ENCODE results near the gene TANC1.

TANC1 gene

GRCh38 chr2:159188449-159188848 is 220.0 kb downstream of the TANC1 start:
- H3K4me3 Mint-ChIP-seq: no peak overlapping the region
- H3K27me3 Mint-ChIP-seq: no peaks in the 10 kb centered on the region
- no peak overlapping the region for H3K27ac Mint-ChIP-seq
- no peaks in the 10 kb centered on the region for H3K36me3 Mint-ChIP-seq (ENCODE audit: low read depth)
- H3K4me1 Mint-ChIP-seq (ENCODE audit: low read depth): peaks cover 14% of the 10 kb centered on the region
- no peaks in the 10 kb centered on the region for H3K9me3 Mint-ChIP-seq
- no peak for DNase-seq

- no peak overlapping the region for H3K4me3 Mint-ChIP-seq
- H3K9me3 Mint-ChIP-seq: no peaks in the 10 kb centered on the region
- H3K27ac Mint-ChIP-seq: no peak overlapping the region
- no peak for DNase-seq
- H3K4me1 Mint-ChIP-seq (ENCODE audit: low read depth): no peaks in the 10 kb centered on the region
- H3K27me3 Mint-ChIP-seq: no peaks in the 10 kb centered on the region
- H3K36me3 Mint-ChIP-seq (ENCODE audit: low read depth): no peaks in the 10 kb centered on the region
These were observed 224.0 kb downstream of the TANC1 start for GRCh38 chr2:159192371-159192918.

GRCh38 chr2:159193791-159194190 is 225.4 kb downstream of the TANC1 start:
- Mint-ChIP-seq H3K27ac (no peak overlapping the region), H3K4me3 (no peak overlapping the region), H3K36me3 (ENCODE audit: low read depth) (no peaks in the 10 kb centered on the region), H3K9me3 (no peaks in the 10 kb centered on the region), H3K4me1 (ENCODE audit: low read depth) (no peaks in the 10 kb centered on the region), H3K27me3 (no peaks in the 10 kb centered on the region)
- DNase-seq: no peak

DNA sequence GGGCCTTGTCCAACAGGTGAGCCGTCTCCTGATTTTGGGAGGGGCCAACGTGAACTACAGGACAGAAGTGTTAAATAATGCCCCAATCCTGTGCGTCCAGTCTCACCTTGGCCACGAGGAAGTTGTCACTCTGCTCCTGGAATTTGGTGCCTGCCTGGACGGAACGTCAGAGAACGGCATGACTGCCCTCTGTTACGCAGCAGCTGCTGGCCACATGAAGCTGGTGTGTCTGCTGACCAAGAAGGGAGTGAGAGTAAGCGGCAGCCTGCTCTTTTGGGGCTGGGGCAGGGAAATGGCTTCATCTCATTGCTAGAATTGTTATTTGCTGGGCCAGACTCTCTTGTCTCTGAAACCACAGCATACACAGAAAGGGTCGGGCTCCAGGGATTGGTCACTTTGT is 225.8 kb downstream of the TANC1 start:
- Mint-ChIP-seq H3K9me3 (no peaks in the 10 kb centered on the region), H3K4me1 (ENCODE audit: low read depth) (no peaks in the 10 kb centered on the region), H3K4me3 (no peak overlapping the region), H3K27me3 (no peaks in the 10 kb centered on the region), H3K27ac (no peak overlapping the region), H3K36me3 (ENCODE audit: low read depth) (no peaks in the 10 kb centered on the region)
- DNase-seq: no peak

GRCh38 chr2:159195697-159196096 is 227.3 kb downstream of the TANC1 start:
- DNase-seq: no peak
- Mint-ChIP-seq H3K36me3 (ENCODE audit: low read depth) (no peaks in the 10 kb centered on the region), H3K4me1 (ENCODE audit: low read depth) (peaks cover 2% of the 10 kb centered on the region), H3K27ac (no peak overlapping the region), H3K4me3 (no peak overlapping the region), H3K9me3 (no peaks in the 10 kb centered on the region), H3K27me3 (no peaks in the 10 kb centered on the region)

- Mint-ChIP-seq H3K27ac (no peak overlapping the region), H3K4me3 (no peak overlapping the region), H3K36me3 (ENCODE audit: low read depth) (no peaks in the 10 kb centered on the region), H3K27me3 (no peaks in the 10 kb centered on the region), H3K4me1 (ENCODE audit: low read depth) (peaks cover 9% of the 10 kb centered on the region), H3K9me3 (no peaks in the 10 kb centered on the region)
- no peak for DNase-seq
These were observed 228.0 kb downstream of the TANC1 start for GRCh38 chr2:159196393-159196925.

- no peaks in the 10 kb centered on the region for H3K36me3 Mint-ChIP-seq (ENCODE audit: low read depth)
- H3K4me3 Mint-ChIP-seq: no peak overlapping the region
- no peak for DNase-seq
- H3K27ac Mint-ChIP-seq: no peak overlapping the region
- H3K9me3 Mint-ChIP-seq: no peaks in the 10 kb centered on the region
- H3K27me3 Mint-ChIP-seq: no peaks in the 10 kb centered on the region
- H3K4me1 Mint-ChIP-seq (ENCODE audit: low read depth): peaks cover 18% of the 10 kb centered on the region
These were observed 230.8 kb downstream of the TANC1 start for GRCh38 chr2:159199236-159199635.

DNA sequence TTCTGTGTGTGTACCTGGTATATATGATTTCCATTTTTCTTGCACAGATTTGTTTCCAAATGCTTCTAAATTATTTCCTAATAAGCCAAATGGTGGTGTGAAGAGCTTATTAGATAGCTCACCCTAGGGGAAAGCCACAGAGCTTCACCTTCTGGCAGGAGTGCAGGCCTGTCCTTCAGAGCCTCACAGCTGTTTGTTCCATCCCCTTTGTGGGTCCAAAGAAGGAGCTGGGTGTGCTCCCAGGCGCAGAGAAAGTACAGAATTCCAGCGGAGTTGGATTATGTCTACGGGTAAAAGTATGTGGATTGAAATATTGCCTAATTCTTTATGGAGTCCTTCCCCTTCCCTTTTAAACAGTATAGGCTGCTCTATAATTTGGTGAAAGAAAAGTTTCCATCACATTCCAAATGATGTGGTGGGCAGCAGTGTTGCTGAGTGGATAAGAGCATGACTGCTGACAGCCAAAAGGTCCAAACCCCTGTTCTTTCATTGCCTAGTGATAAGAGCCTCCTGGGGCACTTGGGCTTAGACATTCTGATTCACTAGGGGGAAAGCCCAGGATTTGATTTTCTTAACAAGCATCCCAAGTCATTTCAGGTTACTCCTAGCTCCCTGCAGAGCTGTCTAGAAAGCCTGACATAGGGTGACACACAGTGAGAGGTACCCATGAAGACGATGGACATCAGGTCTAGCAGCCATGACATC is 231.5 kb downstream of the TANC1 start:
- no peak overlapping the region for H3K4me3 Mint-ChIP-seq
- H3K4me1 Mint-ChIP-seq (ENCODE audit: low read depth): peaks cover 18% of the 10 kb centered on the region
- no peaks in the 10 kb centered on the region for H3K9me3 Mint-ChIP-seq
- no peaks in the 10 kb centered on the region for H3K36me3 Mint-ChIP-seq (ENCODE audit: low read depth)
- no peaks in the 10 kb centered on the region for H3K27me3 Mint-ChIP-seq
- H3K27ac Mint-ChIP-seq: no peak overlapping the region
- no peak for DNase-seq

GRCh38 chr2:159200498-159200897 is 232.1 kb downstream of the TANC1 start:
- no peak for DNase-seq
- Mint-ChIP-seq H3K27ac (no peak overlapping the region), H3K27me3 (no peaks in the 10 kb centered on the region), H3K9me3 (no peaks in the 10 kb centered on the region), H3K4me3 (no peak overlapping the region), H3K36me3 (ENCODE audit: low read depth) (no peaks in the 10 kb centered on the region), H3K4me1 (ENCODE audit: low read depth) (peaks cover 18% of the 10 kb centered on the region)

DNA sequence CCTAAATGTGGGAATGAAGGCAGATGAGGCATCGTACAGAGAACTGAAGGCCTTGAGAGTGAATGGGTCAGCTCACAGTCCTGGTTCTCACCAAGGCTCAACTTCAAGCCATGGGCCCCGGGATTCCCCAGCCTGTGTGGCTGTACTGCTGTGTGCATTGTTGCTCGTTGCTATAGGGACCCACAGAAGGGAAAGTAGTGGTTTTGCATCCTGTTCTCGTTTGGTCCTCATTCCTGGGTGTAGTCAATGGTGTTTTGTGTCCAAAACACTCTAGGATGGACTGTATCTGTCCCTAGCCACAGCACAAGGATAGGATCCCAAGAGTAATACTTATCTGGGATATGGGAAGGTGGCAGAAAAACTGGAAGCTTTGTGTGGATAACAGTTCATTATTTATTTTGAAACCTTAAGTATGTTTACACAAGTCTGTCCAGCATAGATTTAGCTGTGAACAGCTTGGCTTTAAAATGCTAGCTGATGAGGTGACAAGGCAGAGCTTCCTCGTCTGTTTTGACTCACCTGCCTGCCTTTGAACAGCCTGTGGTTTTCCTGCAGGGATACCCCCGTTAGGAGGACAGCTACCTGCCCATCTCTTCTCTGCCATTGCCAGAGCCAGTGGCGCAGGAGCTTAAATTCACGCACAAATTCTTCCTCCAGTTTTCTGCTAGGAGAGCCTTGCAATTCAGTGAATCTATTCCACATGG is 233.1 kb downstream of the TANC1 start:
- no peak for DNase-seq
- H3K4me3 Mint-ChIP-seq: no peak overlapping the region

DNA sequence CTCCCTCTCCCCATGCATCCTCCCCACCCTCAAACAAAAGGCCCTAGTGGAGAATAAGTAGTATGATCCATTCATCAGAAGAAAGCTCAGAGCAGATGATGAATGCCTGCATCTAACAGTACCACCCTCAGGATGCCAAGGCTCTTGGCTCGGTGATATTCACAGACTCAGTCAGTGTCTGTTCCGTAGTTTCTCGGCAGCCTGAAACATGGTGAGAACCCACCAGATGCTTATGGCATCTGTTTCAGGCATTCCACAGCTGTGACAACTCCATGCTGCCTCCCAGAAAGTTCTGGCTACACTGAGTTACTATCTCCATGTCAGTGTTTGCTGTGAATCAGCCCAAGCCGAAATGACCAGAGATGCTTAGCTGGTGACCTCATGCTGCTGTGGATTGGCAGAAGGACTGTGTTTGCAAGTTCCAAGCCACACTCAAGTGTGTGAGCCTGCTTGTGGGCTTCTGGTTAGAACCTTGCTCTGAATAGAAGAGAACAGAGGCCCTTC is 234.2 kb downstream of the TANC1 start:
- Mint-ChIP-seq H3K9me3 (no peaks in the 10 kb centered on the region), H3K4me1 (ENCODE audit: low read depth) (peaks cover 19% of the 10 kb centered on the region), H3K27me3 (no peaks in the 10 kb centered on the region), H3K36me3 (ENCODE audit: low read depth) (no peaks in the 10 kb centered on the region), H3K4me3 (no peak overlapping the region), H3K27ac (no peak overlapping the region)
- no peak for DNase-seq

More for the DNA sequence above, 233.1 kb downstream of the TANC1 start:
- Mint-ChIP-seq H3K27me3 (no peaks in the 10 kb centered on the region), H3K36me3 (ENCODE audit: low read depth) (no peaks in the 10 kb centered on the region), H3K9me3 (no peaks in the 10 kb centered on the region), H3K27ac (no peak overlapping the region), H3K4me1 (ENCODE audit: low read depth) (peaks cover 18% of the 10 kb centered on the region)

DNA sequence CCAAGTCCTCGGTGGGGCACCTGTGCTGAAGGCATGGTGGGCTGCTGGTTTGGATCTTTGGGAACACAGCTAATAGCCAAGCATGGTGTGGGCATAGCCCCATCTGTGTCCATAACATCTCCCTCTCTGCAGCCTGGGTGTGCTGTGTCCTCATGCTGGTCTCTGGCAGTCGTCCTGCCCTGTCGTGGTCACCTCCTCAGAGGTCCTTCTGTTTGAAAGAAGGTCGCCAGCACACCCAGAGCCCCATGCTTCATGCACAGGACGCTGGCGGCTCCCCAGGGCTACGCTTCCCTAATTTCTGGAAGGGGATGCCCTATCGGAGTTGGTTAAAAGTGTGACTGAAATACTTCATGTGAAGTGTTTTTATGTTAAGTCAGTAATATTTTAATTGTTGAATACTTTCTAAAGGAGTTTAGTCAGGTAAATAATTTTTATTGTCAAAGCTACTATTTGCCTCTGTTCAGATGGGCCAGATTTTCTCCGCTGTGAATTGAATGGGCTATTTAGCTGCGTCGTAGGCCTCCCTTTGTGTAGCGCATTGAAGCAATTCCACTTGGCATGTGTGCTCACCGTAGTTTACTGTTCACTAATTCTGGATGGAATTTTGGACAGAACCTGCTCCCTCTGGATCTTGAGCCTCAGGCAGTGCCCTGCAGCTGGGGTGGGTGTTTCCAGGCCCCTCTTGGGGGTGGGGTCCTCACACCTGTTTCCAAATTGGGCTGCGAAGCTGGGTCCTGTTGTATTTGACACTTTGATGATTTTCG is 236.1 kb downstream of the TANC1 start:
- no peak overlapping the region for H3K4me3 Mint-ChIP-seq
- no peak overlapping the region for H3K27ac Mint-ChIP-seq
- H3K4me1 Mint-ChIP-seq (ENCODE audit: low read depth): peaks cover 33% of the 10 kb centered on the region
- DNase-seq: no peak
- H3K9me3 Mint-ChIP-seq: no peaks in the 10 kb centered on the region
- no peaks in the 10 kb centered on the region for H3K27me3 Mint-ChIP-seq
- no peaks in the 10 kb centered on the region for H3K36me3 Mint-ChIP-seq (ENCODE audit: low read depth)

DNA sequence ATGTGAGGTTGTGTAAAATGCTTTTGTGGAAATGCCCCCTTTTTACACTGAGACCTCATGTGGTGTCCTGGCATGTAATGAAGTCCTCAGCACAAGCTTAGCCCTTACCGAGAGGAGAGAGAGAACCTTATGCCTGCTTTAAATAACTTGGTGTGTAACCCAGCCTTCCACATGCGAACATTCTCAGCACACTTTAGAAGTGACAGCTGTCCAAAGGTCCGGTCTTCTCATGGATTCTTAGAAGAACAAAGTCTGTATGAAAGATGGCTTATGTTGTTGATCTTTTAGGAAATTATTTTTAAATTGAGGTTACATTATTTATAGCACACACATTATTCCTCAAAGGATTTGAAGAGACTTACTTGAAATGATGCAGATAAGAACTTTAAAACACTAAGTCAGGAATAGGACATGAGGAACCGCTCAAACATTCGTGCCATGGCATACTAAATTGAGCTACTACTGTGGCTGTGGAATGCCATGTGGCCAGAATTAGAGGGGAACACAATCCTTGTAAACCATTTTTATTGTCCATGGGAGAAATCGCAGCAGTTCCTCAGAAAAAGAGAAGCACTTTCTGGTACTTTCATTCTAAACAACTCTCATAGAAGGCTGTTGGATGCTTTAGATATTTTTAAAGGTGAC is 238.4 kb downstream of the TANC1 start:
- no peak overlapping the region for H3K4me3 Mint-ChIP-seq
- no peaks in the 10 kb centered on the region for H3K27me3 Mint-ChIP-seq
- H3K36me3 Mint-ChIP-seq (ENCODE audit: low read depth): no peaks in the 10 kb centered on the region
- DNase-seq: no peak
- H3K9me3 Mint-ChIP-seq: no peaks in the 10 kb centered on the region
- no peak overlapping the region for H3K27ac Mint-ChIP-seq
- peaks cover 37% of the 10 kb centered on the region for H3K4me1 Mint-ChIP-seq (ENCODE audit: low read depth)

DNA sequence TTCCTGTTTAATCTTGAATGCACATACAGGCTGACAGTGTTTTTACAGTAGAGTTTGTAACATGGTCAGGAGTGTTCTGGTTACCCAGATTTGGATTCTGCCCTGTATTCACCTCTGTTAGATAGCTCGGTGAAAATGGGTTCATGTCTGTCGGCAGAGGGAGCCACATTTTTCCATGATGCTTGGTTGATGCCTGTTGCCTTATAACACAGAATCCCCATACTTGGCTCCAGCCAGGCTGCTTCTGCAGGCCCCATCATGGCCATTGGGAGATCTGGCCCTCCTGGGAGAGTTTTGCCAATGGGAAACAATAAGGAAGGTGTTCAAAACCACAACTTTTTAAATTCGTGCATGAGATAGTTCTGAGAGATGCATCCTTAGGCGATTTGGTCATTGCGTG is 240.0 kb downstream of the TANC1 start:
- Mint-ChIP-seq H3K36me3 (ENCODE audit: low read depth) (no peaks in the 10 kb centered on the region), H3K4me3 (no peak overlapping the region), H3K9me3 (no peaks in the 10 kb centered on the region), H3K4me1 (ENCODE audit: low read depth) (peaks cover 35% of the 10 kb centered on the region), H3K27me3 (no peaks in the 10 kb centered on the region), H3K27ac (no peak overlapping the region)
- no peak for DNase-seq

Measured in activated T-cell treated with anti-CD3 and anti-CD28 coated beads, Interleukin-2, amount 50 U/mL, for 24 hours (primary cell).